Neural cell (in vitro differentiated cells): ENCODE data around the gene E2F1. TPM values are rescaled to one million over a fixed set of nuclear protein-coding genes. Genes with fewer than 3 reads are reported as not detected.

Experiments used
- H2AFZ ChIP-seq: fragments of 200-600, 300-800 bp; sonication (generic), shearing (Covaris generic); 2 replicates; pipeline ENCODE4 v1.6.0; 2014; ENCODE audit warnings: low read depth, mild to moderate bottlenecking, antibody characterized with exemption, low read length, moderate library complexity
- H3F3A ChIP-seq: fragments of 200-600 bp; shearing (Covaris generic); 2 replicates; pipeline ENCODE4 v1.6.1; 2016; ENCODE audit warnings: mild to moderate bottlenecking, moderate library complexity, mixed read lengths, antibody characterized with exemption, low read length; ENCODE audit not compliant: insufficient read depth, poor library complexity, severe bottlenecking
- H3K27ac ChIP-seq: fragments of 200-600, 300-800 bp; sonication (generic), shearing (Covaris generic); 2 replicates; pipeline ENCODE4 v1.5.1; 2014; ENCODE audit warnings: mild to moderate bottlenecking, low read length, moderate library complexity
- H3K27me3 ChIP-seq: fragments of 300-800, 200-600 bp; sonication (generic), shearing (Covaris generic); 2 replicates; pipeline ENCODE4 v1.6.0; 2014; ENCODE audit warnings: mild to moderate bottlenecking, low read depth, low read length, moderate library complexity; ENCODE audit not compliant: insufficient read depth
- H3K36me3 ChIP-seq: fragments of 300-800, 200-600 bp; sonication (generic), shearing (Covaris generic); 2 replicates; pipeline ENCODE4 v1.5.1; 2014; ENCODE audit warnings: mild to moderate bottlenecking, antibody characterized with exemption, low read length, moderate library complexity; ENCODE audit not compliant: insufficient read depth
- H3K4me2 ChIP-seq: fragments of 300-800, 200-600 bp; sonication (generic), shearing (Covaris generic); 2 replicates; pipeline ENCODE4 v1.6.0; 2014; ENCODE audit warnings: mild to moderate bottlenecking, low read length
- H3K4me3 ChIP-seq: fragments of 300-800, 200-600 bp; sonication (generic), shearing (Covaris generic); 2 replicates; pipeline ENCODE4 v1.5.1; 2014; ENCODE audit warnings: mild to moderate bottlenecking, low read length, moderate library complexity
- H3K79me2 ChIP-seq: fragments of 200-600 bp; shearing (Covaris generic); replicated peaks from 2 replicates; pipeline ENCODE4 v1.6.0; 2014; ENCODE audit warnings: mild to moderate bottlenecking, low read length, moderate library complexity; ENCODE audit not compliant: insufficient read depth
- H3K9ac ChIP-seq: fragments of 300-800, 200-600 bp; sonication (generic), shearing (Covaris generic); 2 replicates; pipeline ENCODE4 v1.6.1; 2016; ENCODE audit warnings: mild to moderate bottlenecking, low read length, mixed read lengths
- H3K9me2 ChIP-seq: fragments of 200-600 bp; shearing (Covaris generic); 2 replicates; pipeline ENCODE4 v1.6.1; 2016; ENCODE audit warnings: mild to moderate bottlenecking, low read length, mixed read lengths; ENCODE audit not compliant: insufficient read depth
- H3K9me3 ChIP-seq: fragments of 200-600, 300-800 bp; sonication (generic), shearing (Covaris generic); 2 replicates; pipeline ENCODE4 v1.6.1; 2016; ENCODE audit warnings: mild to moderate bottlenecking, mixed run types, low read length, moderate library complexity, mixed read lengths
- H4K20me1 ChIP-seq: fragments of 200-600 bp; shearing (Covaris generic); 2 replicates; pipeline ENCODE4 v1.6.1; 2016; ENCODE audit warnings: mild to moderate bottlenecking, mixed run types; ENCODE audit not compliant: insufficient read depth
- CTCF ChIP-seq: fragments of 450-650 bp; IDR thresholded peaks from 2 replicates; pipeline ENCODE4 v1.5.1; 2014; ENCODE audit warnings: antibody characterized with exemption, mild to moderate bottlenecking, moderate library complexity; ENCODE audit not compliant: poor library complexity, severe bottlenecking
- EP300 ChIP-seq: fragments of 450-650 bp; conservative IDR thresholded peaks from 2 replicates; pipeline ENCODE4 v1.6.1; 2014; ENCODE audit warnings: antibody characterized with exemption, mild to moderate bottlenecking, moderate library complexity; ENCODE audit not compliant: poor library complexity, severe bottlenecking
- EZH2 ChIP-seq: fragments of 200-600, 300-800 bp; shearing (Covaris generic), sonication (generic); IDR thresholded peaks from 2 replicates; pipeline ENCODE4 v1.6.1; 2014; ENCODE audit warnings: antibody characterized with exemption, low read length, borderline replicate concordance, mild to moderate bottlenecking; ENCODE audit not compliant: insufficient read depth, poor library complexity, severe bottlenecking
- MXI1 ChIP-seq: fragments of 450-650 bp; conservative IDR thresholded peaks from 2 replicates; pipeline ENCODE4 v1.6.1; 2014; ENCODE audit warnings: antibody characterized with exemption, mild to moderate bottlenecking; ENCODE audit not compliant: poor library complexity, severe bottlenecking
- POLR2AphosphoS5 ChIP-seq: IDR thresholded peaks from 2 replicates; pipeline ENCODE4 v1.6.1; 2012
- TAF1 ChIP-seq: IDR thresholded peaks from 2 replicates; pipeline ENCODE4 v1.6.1; 2012; ENCODE audit warnings: low read depth
- polyA plus RNA-seq: library from polyadenylated mRNA; depleted of rRNA; stranded (reverse); fragments of >200 nt; gene quantifications from 2 replicates; pipeline ENCODE4 v1.2.3, GENCODE V29; 2014
- TF ChIP-seq, protein P1 (sequence below): IDR thresholded peaks from 2 replicates; pipeline ENCODE4 v1.6.1; 2012; ENCODE audit warnings: borderline replicate concordance

E2F1 gene
- polyA plus RNA-seq, 1 donor from 2014 or later: 2.3 TPM

- no peaks in the 10 kb centered on the region for H3K9me2 ChIP-seq
- no peak overlapping the region for H3K27ac ChIP-seq
- H3K4me2 ChIP-seq: no peak overlapping the region
- H3F3A ChIP-seq: no peaks in the 10 kb centered on the region
- H2AFZ ChIP-seq: no peak overlapping the region
- H3K9ac ChIP-seq: no peak overlapping the region
- no peaks in the 10 kb centered on the region for H4K20me1 ChIP-seq
- H3K27me3 ChIP-seq: no peaks in the 10 kb centered on the region
- H3K9me3 ChIP-seq: no peaks in the 10 kb centered on the region
- no peaks in the 10 kb centered on the region for H3K36me3 ChIP-seq
- no peak overlapping the region for H3K4me3 ChIP-seq
- H3K79me2 ChIP-seq: no peaks in the 10 kb centered on the region
- TF ChIP-seq EZH2: no peak
- TF ChIP-seq MXI1: no peak
- TF ChIP-seq CTCF: no peak
- TF ChIP-seq POLR2AphosphoS5: no peak
- TF ChIP-seq, protein P1, sequence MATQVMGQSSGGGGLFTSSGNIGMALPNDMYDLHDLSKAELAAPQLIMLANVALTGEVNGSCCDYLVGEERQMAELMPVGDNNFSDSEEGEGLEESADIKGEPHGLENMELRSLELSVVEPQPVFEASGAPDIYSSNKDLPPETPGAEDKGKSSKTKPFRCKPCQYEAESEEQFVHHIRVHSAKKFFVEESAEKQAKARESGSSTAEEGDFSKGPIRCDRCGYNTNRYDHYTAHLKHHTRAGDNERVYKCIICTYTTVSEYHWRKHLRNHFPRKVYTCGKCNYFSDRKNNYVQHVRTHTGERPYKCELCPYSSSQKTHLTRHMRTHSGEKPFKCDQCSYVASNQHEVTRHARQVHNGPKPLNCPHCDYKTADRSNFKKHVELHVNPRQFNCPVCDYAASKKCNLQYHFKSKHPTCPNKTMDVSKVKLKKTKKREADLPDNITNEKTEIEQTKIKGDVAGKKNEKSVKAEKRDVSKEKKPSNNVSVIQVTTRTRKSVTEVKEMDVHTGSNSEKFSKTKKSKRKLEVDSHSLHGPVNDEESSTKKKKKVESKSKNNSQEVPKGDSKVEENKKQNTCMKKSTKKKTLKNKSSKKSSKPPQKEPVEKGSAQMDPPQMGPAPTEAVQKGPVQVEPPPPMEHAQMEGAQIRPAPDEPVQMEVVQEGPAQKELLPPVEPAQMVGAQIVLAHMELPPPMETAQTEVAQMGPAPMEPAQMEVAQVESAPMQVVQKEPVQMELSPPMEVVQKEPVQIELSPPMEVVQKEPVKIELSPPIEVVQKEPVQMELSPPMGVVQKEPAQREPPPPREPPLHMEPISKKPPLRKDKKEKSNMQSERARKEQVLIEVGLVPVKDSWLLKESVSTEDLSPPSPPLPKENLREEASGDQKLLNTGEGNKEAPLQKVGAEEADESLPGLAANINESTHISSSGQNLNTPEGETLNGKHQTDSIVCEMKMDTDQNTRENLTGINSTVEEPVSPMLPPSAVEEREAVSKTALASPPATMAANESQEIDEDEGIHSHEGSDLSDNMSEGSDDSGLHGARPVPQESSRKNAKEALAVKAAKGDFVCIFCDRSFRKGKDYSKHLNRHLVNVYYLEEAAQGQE: no peak
- TF ChIP-seq EP300: no peak
- no peak for TF ChIP-seq TAF1
Measured at GRCh38 chr20:33651562-33652048, 34.6 kb downstream of the E2F1 start.

DNA sequence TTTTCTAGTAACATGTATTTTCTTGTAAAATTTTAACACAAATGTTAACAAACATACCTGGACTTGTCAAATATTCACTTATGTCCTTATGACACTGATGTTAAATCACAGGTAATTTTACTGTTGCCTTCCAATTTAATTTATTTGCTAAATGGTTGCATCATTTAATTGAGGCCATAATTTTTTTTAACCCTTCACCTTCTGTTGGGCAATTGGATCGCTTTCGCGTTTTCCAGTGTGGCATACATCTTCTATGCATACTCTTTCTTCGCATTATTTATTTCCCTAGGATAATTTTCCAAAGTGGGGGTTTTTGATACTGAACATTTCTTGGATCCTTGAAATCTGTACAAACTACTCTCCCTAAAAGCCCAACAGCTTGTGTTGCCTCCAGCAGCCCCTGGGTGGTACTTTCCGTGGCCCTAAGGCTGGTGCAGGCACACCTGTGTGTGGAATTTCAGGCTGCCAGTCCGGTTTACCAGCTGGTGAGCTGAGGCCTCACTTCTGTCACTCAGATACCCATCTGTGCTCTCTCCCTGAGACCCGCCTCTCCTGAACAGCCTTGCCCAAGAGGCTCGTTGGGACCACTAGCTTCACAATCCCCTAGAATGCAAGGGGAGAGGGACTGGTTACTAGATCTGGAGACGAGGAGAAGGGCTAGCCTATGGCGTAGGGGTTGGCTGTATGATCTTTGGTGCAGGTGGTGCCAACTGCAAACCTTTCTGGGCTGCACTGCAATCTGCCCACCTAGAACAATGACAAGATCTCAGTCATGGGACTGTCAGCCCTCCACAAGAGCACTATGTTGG, 35.2 kb downstream of the E2F1 start:
- Histone ChIP-seq H3K9me2 (no peaks in the 10 kb centered on the region), H2AFZ (no peak overlapping the region), H3K4me3 (no peak overlapping the region), H3K27ac (no peak overlapping the region), H4K20me1 (no peaks in the 10 kb centered on the region), H3K36me3 (no peaks in the 10 kb centered on the region), H3F3A (no peaks in the 10 kb centered on the region), H3K79me2 (no peaks in the 10 kb centered on the region), H3K9me3 (no peaks in the 10 kb centered on the region), H3K9ac (no peak overlapping the region), H3K27me3 (no peaks in the 10 kb centered on the region), H3K4me2 (no peak overlapping the region)
- no peak for TF ChIP-seq MXI1
- TF ChIP-seq POLR2AphosphoS5: peak; percentile 13
